Stimulated activated CD4-positive, alpha-beta T cell treated with anti-CD3 and anti-CD28 coated beads, Interleukin-1b, Interleukin-23, amount 100 ng/mL, for 48 hours (primary cell): ENCODE data around the gene UBAC2.

Source experiments
- DNase-seq: peaks from one replicate; pipeline ENCODE4 v3.0.0-alpha.2; 2020

The UBAC2 gene

GRCh38 chr13:99299256-99299919 lies 98.7 kb downstream of the UBAC2 start:
- DNase-seq = no peak

- DNase-seq = no peak
These were observed 99.3 kb downstream of the UBAC2 start for GRCh38 chr13:99299920-99300341.

GRCh38 chr13:99301056-99301838 lies 100.6 kb downstream of the UBAC2 start:
- DNase-seq = no peak

- no peak for DNase-seq
These were observed 101.4 kb downstream of the UBAC2 start for GRCh38 chr13:99301913-99302636.

GRCh38 chr13:99302637-99303505 lies 102.2 kb downstream of the UBAC2 start:
- no peak for DNase-seq

- DNase-seq = peak; percentile 79
These were observed 103.3 kb downstream of the UBAC2 start for GRCh38 chr13:99303863-99304521.

GRCh38 chr13:99304541-99304940 lies 103.9 kb downstream of the UBAC2 start:
- DNase-seq = no peak

GRCh38 chr13:99305158-99305557 lies 104.5 kb downstream of the UBAC2 start:
- DNase-seq = no peak

- DNase-seq = no peak
These were observed 104.9 kb downstream of the UBAC2 start for GRCh38 chr13:99305566-99305965.

- DNase-seq = no peak
These were observed 106.6 kb downstream of the UBAC2 start, which contains the start of gene GPR183 for GRCh38 chr13:99307247-99307646. Gene GPR183 (minus strand): TSS chr13:99307399. CDS start chr13:99296145, 11,254 bp downstream.

GRCh38 chr13:99307648-99308339 lies 107.1 kb downstream of the UBAC2 start:
- peak; percentile 91 for DNase-seq

- no peak for DNase-seq
These were observed 107.9 kb downstream of the UBAC2 start for GRCh38 chr13:99308471-99309087.

GRCh38 chr13:99310382-99311031 lies 109.9 kb downstream of the UBAC2 start:
- DNase-seq = no peak

- no peak for DNase-seq
These were observed 110.5 kb downstream of the UBAC2 start for GRCh38 chr13:99311137-99311536.

- DNase-seq = no peak
These were observed 111.3 kb downstream of the UBAC2 start for GRCh38 chr13:99311748-99312492.

GRCh38 chr13:99312493-99312883 lies 111.8 kb downstream of the UBAC2 start:
- peak; percentile 60 for DNase-seq

- DNase-seq = no peak
These were observed 112.8 kb downstream of the UBAC2 start for GRCh38 chr13:99313501-99313900.

- DNase-seq = no peak
These were observed 113.3 kb downstream of the UBAC2 start for GRCh38 chr13:99313941-99314340.

GRCh38 chr13:99314640-99315176 lies 114.1 kb downstream of the UBAC2 start:
- DNase-seq = peak; percentile 83
